GDM1 (cell line): Measurements from ENCODE around the gene RPL10.

ENCODE experiments used
- DNase-seq: peaks from one replicate; lab custom pipeline; 2025; lab: John Stamatoyannopoulos, UW

The RPL10 gene

DNA sequence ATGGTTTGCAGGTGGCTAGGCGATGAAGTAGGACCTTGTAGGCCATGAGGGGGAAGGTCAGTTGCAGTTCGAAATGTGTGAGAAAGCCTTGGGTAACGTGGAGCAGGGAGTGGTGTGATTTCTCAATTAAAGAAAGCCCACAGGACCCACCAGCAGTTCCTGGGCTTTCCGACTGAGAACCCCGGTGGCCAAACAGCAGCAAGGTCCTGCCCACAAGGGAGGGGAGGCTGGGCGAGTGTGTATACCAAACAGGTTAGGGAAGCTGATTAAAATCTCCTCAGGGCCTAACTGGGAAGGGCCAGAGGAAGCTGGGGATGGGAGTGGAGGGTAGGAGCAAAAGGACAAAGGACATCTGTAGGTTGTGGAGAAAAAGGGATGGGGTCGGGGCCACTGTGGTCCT lies 32.7 kb downstream of the RPL10 start:
- DNase-seq, result no peak

- peak; percentile 33 for DNase-seq
Measured at GRCh38 chrX:154431341-154431740, 33.2 kb downstream of the RPL10 start.

DNA sequence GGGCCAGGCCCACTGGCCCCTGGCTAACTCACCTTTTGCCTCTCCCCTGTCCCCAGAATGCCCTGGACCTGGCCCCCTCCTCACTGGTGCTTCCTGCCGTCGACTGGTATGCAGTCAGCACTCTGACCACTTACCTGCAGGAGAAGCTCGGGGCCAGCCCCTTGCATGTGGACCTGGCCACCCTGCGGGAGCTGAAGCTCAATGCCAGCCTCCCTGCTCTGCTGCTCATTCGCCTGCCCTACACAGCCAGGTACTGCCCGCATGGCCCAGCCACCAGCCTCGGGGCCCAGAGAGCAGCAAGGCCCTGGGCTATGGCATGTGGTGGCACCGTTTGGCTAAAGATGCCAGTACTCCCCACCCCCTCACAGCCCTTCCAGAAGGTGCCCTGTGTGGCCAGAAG lies 34.0 kb downstream of the RPL10 start:
- no peak for DNase-seq

DNA sequence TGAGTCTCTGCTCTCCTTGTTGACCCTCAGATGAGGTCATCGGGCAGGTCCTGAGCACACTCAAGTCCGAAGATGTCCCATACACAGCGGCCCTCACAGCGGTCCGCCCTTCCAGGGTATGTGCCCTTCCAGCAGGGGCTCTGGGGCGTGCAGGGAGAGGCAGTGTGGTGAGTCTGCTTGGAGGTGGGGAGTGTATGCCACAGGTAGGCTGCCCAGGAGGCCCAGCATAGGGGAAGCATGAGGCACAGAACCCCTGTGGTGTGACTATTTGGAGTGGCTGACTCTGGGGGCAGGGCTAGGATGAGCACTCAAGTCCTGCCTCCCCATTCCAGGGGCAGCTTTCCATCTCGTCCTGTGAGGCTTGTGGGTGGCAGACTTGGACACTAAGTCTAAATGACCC lies 35.4 kb downstream of the RPL10 start:
- no peak for DNase-seq

- DNase-seq, result no peak
Measured at GRCh38 chrX:154434394-154435168, 36.4 kb downstream of the RPL10 start.

GRCh38 chrX:154435171-154435733 lies 37.1 kb downstream of the RPL10 start:
- no peak for DNase-seq

GRCh38 chrX:154436374-154436982 lies 38.3 kb downstream of the RPL10 start:
- no peak for DNase-seq

GRCh38 chrX:154436983-154437752 lies 39.0 kb downstream of the RPL10 start, which contains the start of gene GDI1:
Gene GDI1 (plus strand): TSS chrX:154437154. CDS start chrX:154437255, 101 bp downstream.
- no peak for DNase-seq

- DNase-seq, result no peak
Measured at GRCh38 chrX:154437971-154438893, 40.1 kb downstream of the RPL10 start.

- DNase-seq, result no peak
Measured at GRCh38 chrX:154439841-154440240, 41.7 kb downstream of the RPL10 start.

DNA sequence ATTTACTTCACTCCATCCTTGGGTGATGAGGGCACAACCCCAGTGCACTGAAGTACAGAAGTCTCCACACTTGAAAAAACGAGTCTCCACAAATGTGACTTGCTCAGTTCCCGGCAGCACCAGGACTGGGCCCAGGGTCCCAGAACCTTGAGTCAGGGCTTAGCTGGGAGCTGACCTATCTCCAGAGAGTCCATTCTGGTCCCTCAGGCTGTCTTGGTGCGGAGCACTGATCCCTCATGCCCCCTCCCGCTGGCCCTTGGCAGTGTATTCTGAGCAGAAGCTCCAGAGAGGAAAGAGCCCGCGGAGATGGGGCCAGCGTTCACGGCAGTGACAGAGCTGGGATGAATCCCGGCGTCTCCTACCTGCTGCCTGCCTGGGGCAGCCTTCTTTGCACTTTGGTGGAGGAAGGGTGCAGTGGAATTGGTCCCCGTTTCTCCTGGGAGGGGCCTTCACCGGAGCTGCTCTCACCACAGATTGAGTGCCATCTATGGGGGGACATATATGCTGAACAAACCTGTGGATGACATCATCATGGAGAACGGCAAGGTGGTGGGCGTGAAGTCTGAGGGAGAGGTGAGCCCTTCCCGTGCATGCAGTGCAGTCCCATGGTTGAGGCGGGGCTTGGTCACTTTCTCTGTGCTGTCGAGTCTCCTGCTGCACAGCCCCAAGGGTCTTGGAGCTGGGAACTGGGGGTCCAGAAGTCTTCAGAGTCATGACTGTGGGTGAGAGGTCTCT lies 42.6 kb downstream of the RPL10 start:
- no peak for DNase-seq

DNA sequence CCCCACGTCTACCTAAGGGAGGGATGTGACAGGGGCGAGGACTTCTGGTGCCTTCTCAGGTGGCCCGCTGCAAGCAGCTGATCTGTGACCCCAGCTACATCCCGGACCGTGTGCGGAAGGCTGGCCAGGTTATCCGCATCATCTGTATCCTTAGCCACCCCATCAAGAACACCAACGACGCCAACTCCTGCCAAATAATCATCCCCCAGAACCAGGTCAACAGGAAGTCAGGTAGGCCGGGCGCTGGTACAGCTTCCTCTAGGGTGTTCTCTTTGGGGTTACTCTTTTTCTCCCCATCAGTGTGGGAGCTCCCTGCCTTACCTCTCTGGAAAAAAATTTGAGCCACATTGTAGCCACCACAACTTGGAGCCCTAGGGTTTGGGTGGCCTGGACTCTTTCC lies 43.4 kb downstream of the RPL10 start:
- no peak for DNase-seq

DNA sequence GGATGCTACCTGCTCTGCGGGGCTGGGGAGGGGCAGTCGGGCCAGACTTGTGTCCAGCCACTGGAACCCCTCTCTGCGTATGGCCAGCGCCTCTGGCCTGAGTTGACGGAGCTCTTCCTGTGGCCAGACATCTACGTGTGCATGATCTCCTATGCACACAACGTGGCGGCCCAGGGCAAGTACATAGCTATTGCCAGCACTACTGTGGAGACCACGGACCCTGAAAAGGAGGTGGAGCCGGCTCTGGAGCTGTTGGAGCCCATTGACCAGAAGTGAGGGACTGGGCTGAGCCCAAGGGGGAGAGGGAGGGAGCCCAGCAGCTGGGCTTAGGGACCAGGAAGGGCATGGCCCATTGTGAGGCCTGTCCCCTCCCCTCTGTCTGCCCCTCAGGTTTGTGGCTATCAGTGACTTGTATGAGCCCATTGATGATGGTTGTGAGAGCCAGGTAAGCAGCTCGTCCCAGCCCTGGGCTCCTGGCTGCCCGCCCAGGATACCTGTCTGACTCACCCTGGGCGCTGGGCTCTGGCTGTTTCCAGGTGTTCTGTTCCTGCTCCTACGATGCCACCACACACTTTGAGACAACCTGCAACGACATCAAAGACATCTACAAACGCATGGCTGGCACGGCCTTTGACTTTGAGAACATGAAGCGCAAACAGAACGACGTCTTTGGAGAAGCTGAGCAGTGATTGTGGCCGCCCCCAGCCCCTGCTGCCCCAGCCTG lies 44.0 kb downstream of the RPL10 start:
- DNase-seq, result no peak

DNA sequence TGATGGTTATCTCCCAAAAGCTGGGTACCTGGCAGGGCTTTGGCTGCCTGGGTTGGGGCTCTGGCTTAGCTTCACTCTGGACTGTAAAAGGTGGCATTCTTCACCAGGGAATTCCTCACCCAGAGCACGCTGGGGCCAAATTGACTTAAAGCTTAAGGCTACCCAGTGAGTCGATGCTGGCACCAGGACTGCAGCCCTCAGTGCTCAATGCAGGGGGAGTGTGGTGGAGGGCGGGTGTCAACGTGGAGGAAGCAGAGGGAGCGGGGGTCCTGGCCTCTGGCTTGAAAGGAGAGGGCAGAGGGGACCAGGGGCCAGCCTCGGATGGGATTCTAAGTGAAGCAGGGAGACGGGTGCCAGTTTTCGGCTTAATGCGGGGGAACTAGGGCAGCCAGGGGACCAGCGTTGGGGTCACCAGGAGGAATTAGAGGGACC lies 45.3 kb downstream of the RPL10 start:
- DNase-seq, result no peak

DNA sequence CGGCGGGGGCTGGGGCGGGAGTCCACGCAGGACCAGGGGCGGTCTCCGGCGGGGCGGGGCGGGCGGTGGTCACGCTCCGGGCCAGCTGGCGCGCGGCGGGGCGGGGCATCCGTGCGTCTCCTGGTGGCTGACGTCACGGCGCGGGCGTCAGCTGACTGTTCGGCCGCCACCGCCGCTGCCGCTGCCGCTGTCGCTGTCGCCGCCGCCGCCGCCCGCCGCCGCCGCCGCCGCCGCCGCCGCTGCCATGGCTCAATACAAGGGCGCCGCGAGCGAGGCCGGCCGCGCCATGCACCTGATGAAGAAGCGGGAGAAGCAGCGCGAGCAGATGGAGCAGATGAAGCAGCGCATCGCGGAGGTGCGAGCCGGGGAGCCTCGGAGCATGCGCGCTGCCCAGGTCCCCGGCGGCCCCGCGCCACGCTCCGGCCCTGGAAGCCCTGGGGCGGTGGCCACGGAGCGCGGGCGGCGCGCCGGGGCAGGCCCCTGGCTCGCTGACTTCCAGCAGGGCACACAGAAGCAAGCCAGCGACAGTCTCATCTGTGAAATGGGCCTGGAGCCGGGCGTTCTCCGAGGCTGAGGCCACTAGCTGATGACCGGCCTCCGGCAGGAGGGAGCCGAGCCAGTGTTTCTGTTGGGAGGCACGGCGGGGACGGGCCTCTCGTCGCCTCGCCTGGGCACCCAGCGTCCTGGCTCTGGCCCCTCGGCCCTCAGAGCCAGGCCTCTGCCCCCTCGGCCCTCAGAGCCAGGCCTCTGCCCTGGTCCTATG lies 46.0 kb downstream of the RPL10 start, which contains the start of gene FAM50A:
FAM50A (plus strand) TSS at position 150 of the 763 bp plus-strand sequence; CDS start at position 245, 95 bp downstream.
- peak; percentile 45 for DNase-seq

DNA sequence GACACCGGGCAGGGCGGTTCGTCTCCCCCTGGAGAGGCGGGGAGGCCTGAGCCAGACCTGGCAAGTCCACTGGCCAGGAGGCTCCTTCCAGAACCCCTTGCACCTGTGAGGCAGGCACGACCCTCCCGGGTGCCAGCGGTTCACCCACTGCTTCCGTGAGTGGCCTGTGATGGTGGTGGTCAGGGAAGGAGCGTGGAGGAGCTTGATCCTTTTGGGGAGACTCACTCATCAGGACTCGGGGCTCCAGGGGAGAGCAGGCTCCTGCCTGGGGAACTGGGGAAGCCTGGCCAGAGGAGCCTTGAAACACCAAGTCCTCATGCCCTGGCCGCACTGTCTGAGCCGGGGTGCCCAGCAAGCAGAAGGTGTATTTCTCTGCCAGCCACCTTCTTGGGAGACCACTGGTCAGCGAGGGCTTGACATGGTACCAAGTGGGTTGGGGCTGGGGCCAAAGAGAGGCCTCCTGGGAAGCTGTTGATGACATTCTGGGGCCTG lies 46.6 kb downstream of the RPL10 start:
- no peak for DNase-seq

GRCh38 chrX:154445776-154446175 lies 47.6 kb downstream of the RPL10 start:
- no peak for DNase-seq

DNA sequence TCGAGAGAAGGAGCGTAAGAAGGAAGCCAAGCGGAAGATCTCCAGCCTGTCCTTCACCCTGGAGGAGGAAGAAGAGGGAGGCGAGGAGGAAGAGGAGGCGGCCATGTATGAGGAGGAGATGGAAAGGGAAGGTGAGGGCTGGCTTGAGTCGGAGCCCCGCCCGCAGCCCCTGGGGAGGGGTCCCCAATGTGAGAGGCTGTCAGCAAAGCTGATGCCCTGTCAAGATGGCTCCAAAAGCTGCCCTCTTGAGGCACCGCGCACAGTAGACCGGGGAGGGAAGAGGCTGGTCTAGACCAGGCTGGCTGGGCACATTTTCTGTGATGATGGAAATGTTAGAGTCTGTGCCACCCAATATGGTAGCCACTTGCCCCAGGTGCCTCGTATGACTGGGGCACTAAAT lies 48.3 kb downstream of the RPL10 start:
- no peak for DNase-seq

- DNase-seq, result no peak
Measured at GRCh38 chrX:154448484-154448883, 50.3 kb downstream of the RPL10 start.
